Measurements from ENCODE around the gene PTPRT.

DNA sequence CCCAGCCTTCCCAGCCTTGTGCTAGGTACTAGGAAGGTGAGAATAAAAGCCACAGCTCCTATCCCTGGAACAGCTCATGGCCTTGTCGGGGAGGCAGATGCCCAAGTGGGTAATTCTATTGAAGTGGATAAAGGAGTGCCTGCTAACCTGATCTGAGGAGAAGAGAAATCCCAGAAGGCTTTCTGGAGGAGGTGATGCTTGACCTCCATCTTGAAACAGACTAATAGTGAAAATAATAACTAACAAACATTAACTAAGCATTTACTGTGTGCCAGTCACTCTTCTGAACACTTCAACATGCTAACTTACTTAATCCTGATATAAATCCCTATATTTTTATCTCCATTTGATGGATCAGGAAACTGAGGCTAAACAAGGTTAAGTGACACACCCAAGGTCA, 1078.4 kb downstream of the PTPRT start:
- TF ChIP-seq RFX5 (IDR thresholded peaks at IDR 0.05; ENCODE audit: low read length) (no peak), TAF1 (IDR thresholded peaks at IDR 0.05; ENCODE audit: borderline replicate concordance, low read depth, low read length) (no peak)
- TF ChIP-seq, protein P1, sequence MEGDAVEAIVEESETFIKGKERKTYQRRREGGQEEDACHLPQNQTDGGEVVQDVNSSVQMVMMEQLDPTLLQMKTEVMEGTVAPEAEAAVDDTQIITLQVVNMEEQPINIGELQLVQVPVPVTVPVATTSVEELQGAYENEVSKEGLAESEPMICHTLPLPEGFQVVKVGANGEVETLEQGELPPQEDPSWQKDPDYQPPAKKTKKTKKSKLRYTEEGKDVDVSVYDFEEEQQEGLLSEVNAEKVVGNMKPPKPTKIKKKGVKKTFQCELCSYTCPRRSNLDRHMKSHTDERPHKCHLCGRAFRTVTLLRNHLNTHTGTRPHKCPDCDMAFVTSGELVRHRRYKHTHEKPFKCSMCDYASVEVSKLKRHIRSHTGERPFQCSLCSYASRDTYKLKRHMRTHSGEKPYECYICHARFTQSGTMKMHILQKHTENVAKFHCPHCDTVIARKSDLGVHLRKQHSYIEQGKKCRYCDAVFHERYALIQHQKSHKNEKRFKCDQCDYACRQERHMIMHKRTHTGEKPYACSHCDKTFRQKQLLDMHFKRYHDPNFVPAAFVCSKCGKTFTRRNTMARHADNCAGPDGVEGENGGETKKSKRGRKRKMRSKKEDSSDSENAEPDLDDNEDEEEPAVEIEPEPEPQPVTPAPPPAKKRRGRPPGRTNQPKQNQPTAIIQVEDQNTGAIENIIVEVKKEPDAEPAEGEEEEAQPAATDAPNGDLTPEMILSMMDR (IDR thresholded peaks at IDR 0.05), result no peak

All from SK-N-SH (cell line).